BJ (cell line): Measurements from ENCODE around the gene MEOX1. TPM values are rescaled to one million over a fixed set of nuclear protein-coding genes. Genes with fewer than 3 reads are reported as not detected.
"Not testable (repeated sequence)": the region's sequence is repeated elsewhere in the genome, so short reads cannot be mapped to it uniquely, and the experiment has no call there.

ENCODE experiments used
- CTCF ChIA-PET: fragments of 350-600 bp; formaldehyde crosslinking; extraction: SDS; loops from one replicate; lab custom pipeline; 2021; ENCODE audit warnings: antibody characterized with exemption, inconsistent platforms; lab: Yijun Ruan, JAX
- POLR2A ChIA-PET: fragments of 300-600 bp; sonication (Branson Sonifier 250); formaldehyde crosslinking; extraction: SDS; loops from one replicate; lab custom pipeline; 2021; ENCODE audit warnings: antibody characterized with exemption; lab: Charles Lee
- DNase-seq: peaks from one replicate; pipeline ENCODE4 v3.0.0-alpha.2; 2011; ENCODE audit warnings: low read depth
- H3K27me3 ChIP-seq: 2 replicates; pipeline ENCODE4 v1.6.0; 2011; ENCODE audit warnings: low read length; ENCODE audit not compliant: control insufficient read depth, insufficient read depth
- H3K36me3 ChIP-seq: 2 replicates; pipeline ENCODE4 v1.5.1; 2011; ENCODE audit warnings: low read length; ENCODE audit not compliant: control insufficient read depth, insufficient read depth
- H3K4me3 ChIP-seq: 2 replicates; pipeline ENCODE4 v1.5.1; 2011; ENCODE audit warnings: low read depth, mild to moderate bottlenecking, control low read depth, low read length
- CTCF ChIP-seq: IDR thresholded peaks from 2 replicates; pipeline ENCODE4 v1.5.1; 2011; ENCODE audit warnings: low read depth, mild to moderate bottlenecking, control low read depth, inconsistent platforms, low read length, moderate library complexity; ENCODE audit not compliant: insufficient read depth
- polyA plus RNA-seq: library from polyadenylated mRNA; depleted of rRNA; stranded (reverse); fragments of >200 nt; gene quantifications from 2 replicates; pipeline ENCODE4 v1.2.3, GENCODE V29; 2011

The MEOX1 gene
- polyA plus RNA-seq, 1 experiment: not detected

GRCh38 chr17:43691317-43691693 is 29.6 kb upstream of the MEOX1 start:
- Histone ChIP-seq H3K4me3 (no peak overlapping the region), H3K27me3 (peaks cover 15% of the 10 kb centered on the region), H3K36me3 (no peaks in the 10 kb centered on the region)
- TF ChIP-seq CTCF: no peak
- ChIA-PET CTCF (interaction anchor here (0.6 to 24.7 kb wide), 6 partner anchors 8 to 171 kb away, joined by 3 to 784 read pairs (median 8); partner anchors contain the start of gene SOST), POLR2A (no interaction called here)
- DNase-seq: no peak

- ChIA-PET CTCF (interaction anchor here (0.6 to 24.7 kb wide), 4 partner anchors 7 to 172 kb away, joined by 3 to 784 read pairs (median 8); partner anchors contain the start of gene SOST), POLR2A (no interaction called here)
- no peak for DNase-seq
- no peaks in the 10 kb centered on the region for H3K36me3 ChIP-seq
- TF ChIP-seq CTCF: no peak
- no peak overlapping the region for H3K4me3 ChIP-seq
- H3K27me3 ChIP-seq: peaks cover 15% of the 10 kb centered on the region
Observed at GRCh38 chr17:43690624-43691316, 29.0 kb upstream of the MEOX1 start.

- Histone ChIP-seq H3K36me3 (no peaks in the 10 kb centered on the region), H3K27me3 (peaks cover 15% of the 10 kb centered on the region), H3K4me3 (no peak overlapping the region)
- POLR2A ChIA-PET: no interaction called here
- TF ChIP-seq CTCF: no peak
- CTCF ChIA-PET: interaction anchor here (0.6 to 24.7 kb wide), 5 partner anchors 10 to 532 kb away, joined by 3 to 784 read pairs (median 3); partner anchors contain the start of gene SOST
- DNase-seq: no peak
Observed at GRCh38 chr17:43689814-43690213, 28.1 kb upstream of the MEOX1 start.

GRCh38 chr17:43689131-43689530 is 27.4 kb upstream of the MEOX1 start:
- H3K36me3 ChIP-seq: no peaks in the 10 kb centered on the region
- TF ChIP-seq CTCF: no peak
- POLR2A ChIA-PET: no interaction called here
- H3K27me3 ChIP-seq: peaks cover 15% of the 10 kb centered on the region
- CTCF ChIA-PET: interaction anchor here (0.6 to 24.7 kb wide), 4 partner anchors 11 to 533 kb away, joined by 3 to 784 read pairs (median 3); partner anchors contain the start of gene SOST
- DNase-seq: no peak
- no peak overlapping the region for H3K4me3 ChIP-seq

- H3K27me3 ChIP-seq: peaks cover 17% of the 10 kb centered on the region
- H3K4me3 ChIP-seq, H3K36me3 ChIP-seq, POLR2A ChIA-PET, DNase-seq: not testable (repeated sequence)
- CTCF ChIA-PET: interaction anchor here (0.7 to 5.2 kb wide), 2 partner anchors 74 kb away, joined by 3 to 27 read pairs; no protein-coding TSS in a partner anchor
Observed at GRCh38 chr17:43686957-43687356, 25.2 kb upstream of the MEOX1 start.
